Measurements from ENCODE around the gene ADGRD1.
A peak's percentile ranks its signal among the peaks of the same experiment; 100 is the strongest.
"Not testable (repeated sequence)": the region's sequence is repeated elsewhere in the genome, so short reads cannot be mapped to it uniquely, and the experiment has no call there.

ADGRD1 gene

GRCh38 chr12:131057211-131057721 lies 103.6 kb downstream of the ADGRD1 start:
- DNase-seq (ENCODE audit: low read depth), result no peak

GRCh38 chr12:131057722-131058515 lies 104.2 kb downstream of the ADGRD1 start:
- no peak for DNase-seq (ENCODE audit: low read depth)

GRCh38 chr12:131058700-131059099 lies 105.0 kb downstream of the ADGRD1 start:
- no peak for DNase-seq (ENCODE audit: low read depth)

GRCh38 chr12:131060011-131060703 lies 106.5 kb downstream of the ADGRD1 start:
- DNase-seq (ENCODE audit: low read depth), result no peak

- DNase-seq (ENCODE audit: low read depth), result no peak
These were observed 107.5 kb downstream of the ADGRD1 start for GRCh38 chr12:131061041-131061806.

- no peak for DNase-seq (ENCODE audit: low read depth)
These were observed 109.7 kb downstream of the ADGRD1 start for GRCh38 chr12:131063413-131063812.

- no peak for DNase-seq (ENCODE audit: low read depth)
These were observed 110.3 kb downstream of the ADGRD1 start for GRCh38 chr12:131063960-131064359.

GRCh38 chr12:131065279-131065678 lies 111.6 kb downstream of the ADGRD1 start:
- no peak for DNase-seq (ENCODE audit: low read depth)

- DNase-seq (ENCODE audit: low read depth), result no peak
These were observed 112.1 kb downstream of the ADGRD1 start for GRCh38 chr12:131065801-131066200.

- no peak for DNase-seq (ENCODE audit: low read depth)
These were observed 112.6 kb downstream of the ADGRD1 start for GRCh38 chr12:131066207-131066885.

- no peak for DNase-seq (ENCODE audit: low read depth)
These were observed 113.3 kb downstream of the ADGRD1 start for GRCh38 chr12:131066886-131067490.

- DNase-seq (ENCODE audit: low read depth), result peak; percentile 20
These were observed 114.5 kb downstream of the ADGRD1 start for GRCh38 chr12:131067981-131068851.

GRCh38 chr12:131068926-131069720 lies 115.4 kb downstream of the ADGRD1 start:
- DNase-seq (ENCODE audit: low read depth), result not testable (repeated sequence)

GRCh38 chr12:131070136-131070535 lies 116.4 kb downstream of the ADGRD1 start:
- not testable (repeated sequence) for DNase-seq (ENCODE audit: low read depth)

- DNase-seq (ENCODE audit: low read depth), result not testable (repeated sequence)
These were observed 117.0 kb downstream of the ADGRD1 start for GRCh38 chr12:131070668-131071067.

- DNase-seq (ENCODE audit: low read depth), result not testable (repeated sequence)
These were observed 117.6 kb downstream of the ADGRD1 start for GRCh38 chr12:131071234-131071820.

- DNase-seq (ENCODE audit: low read depth), result not testable (repeated sequence)
These were observed 118.2 kb downstream of the ADGRD1 start for GRCh38 chr12:131071950-131072349.

GRCh38 chr12:131072451-131073230 lies 118.9 kb downstream of the ADGRD1 start:
- no peak for DNase-seq (ENCODE audit: low read depth)
